Measurements from ENCODE around the gene TMEM158.

Gene TMEM158

DNA sequence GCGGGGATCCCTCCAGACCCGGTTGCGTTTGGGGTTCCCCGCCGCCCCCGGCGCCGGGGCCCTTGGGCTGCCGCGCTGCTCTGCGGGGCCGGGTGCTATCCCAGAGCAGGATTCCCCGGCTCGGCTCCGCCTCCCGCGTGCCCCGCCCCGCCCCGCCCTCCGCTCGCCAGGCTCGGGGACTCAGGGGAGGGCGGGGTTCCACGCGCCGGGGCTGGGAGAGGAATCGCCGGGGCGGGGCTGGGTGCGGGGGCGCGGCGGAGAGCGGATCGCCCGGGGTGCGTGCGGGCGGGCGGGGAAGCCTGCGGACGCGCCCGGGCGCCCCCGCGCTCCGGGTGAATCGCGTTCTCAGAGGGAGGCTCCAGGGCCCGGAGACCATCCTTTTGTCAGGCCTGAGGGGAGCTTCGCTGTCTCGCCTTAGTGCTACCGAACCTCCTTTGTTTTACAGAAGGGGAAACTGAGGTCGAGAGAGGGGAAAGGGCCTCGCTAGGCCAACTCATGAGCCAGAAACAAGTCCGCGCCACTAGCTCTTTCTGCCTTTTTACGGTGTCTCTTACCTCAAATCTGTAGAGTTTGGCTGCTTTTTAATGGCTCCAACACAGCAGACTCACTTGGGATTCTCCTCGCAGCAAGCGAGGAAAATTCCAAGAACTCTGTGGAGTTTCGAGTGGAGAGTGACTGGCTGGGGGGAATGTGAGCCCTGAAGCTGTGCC lies at the start of gene TMEM158:
Gene TMEM158 (minus strand): TSS at position 82 of the 710 bp plus-strand sequence. CDS start 260 bp downstream, outside the sequence.
- peak; percentile 64 for DNase-seq

DNA sequence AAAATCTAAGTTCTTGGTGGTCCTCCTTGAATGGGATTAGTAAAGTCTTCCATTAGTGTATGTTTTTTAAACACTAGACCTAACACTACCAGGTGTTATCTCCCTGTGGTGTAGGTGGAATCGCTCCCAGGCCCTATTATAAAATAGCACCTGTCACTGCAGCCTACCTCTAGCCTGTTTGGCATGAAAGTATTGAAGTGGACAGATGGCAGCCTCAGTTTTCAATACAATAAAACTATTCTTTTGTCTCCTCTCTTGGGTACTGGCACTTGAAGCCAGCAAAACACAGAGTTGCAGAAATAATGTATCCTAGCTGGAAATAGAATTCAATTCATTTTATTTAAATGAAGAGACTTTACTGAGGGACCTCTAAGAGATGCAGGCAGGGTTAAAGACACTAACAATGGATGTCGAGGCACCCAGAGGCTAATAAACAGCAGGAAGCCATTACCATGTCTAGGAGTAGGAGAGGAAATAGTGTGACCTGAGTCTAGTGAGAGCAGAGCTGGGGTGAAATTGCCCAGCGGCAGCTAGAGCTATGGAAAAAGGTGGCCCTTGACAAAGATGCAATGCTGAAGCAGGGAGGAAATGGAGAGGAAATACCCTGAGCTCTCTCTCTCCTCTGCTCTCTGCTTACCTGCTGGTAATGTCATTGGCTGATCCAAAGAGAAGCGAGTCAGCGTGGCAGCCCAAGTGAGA lies 49.1 kb upstream of the TMEM158 start:
- DNase-seq, result no peak

DNA sequence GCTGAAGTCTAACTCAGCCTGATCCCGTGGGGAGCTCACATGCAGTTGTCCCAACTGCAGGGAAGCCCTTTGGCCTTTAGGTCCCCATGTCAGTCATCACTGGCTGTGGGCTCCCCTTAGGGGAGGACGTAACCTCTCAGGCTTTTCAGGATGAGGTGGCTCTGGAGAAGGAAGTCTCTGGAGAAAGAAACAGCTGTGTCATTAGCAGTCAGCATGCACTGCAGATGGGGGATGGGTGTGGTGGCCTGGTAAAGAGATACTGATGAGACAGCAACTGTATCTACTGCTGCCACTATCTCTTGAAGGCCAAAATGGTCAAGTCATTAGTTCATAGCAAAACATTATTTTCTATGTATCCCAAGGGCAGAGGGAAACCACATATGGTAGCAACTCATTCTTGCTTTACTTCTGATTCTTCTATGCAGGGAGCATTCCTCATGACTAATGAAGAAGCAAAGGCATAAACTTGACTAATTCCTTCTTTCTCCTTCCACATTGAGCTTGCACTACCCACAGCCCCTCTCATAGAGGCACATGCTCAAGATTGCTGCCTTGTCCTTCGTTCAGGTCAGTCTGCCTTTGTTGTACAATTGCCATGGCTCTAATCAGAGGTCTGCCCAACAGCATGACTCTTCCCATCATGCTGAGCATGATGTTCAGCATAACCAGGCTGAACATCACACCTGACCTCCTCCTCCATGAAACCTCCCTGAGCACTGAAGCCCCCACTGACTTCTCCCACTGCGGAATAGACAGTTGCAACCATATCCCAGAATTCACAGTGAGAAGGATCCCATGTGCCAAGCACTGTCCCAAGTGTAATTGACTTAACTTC lies 47.8 kb upstream of the TMEM158 start:
- no peak for DNase-seq

DNA sequence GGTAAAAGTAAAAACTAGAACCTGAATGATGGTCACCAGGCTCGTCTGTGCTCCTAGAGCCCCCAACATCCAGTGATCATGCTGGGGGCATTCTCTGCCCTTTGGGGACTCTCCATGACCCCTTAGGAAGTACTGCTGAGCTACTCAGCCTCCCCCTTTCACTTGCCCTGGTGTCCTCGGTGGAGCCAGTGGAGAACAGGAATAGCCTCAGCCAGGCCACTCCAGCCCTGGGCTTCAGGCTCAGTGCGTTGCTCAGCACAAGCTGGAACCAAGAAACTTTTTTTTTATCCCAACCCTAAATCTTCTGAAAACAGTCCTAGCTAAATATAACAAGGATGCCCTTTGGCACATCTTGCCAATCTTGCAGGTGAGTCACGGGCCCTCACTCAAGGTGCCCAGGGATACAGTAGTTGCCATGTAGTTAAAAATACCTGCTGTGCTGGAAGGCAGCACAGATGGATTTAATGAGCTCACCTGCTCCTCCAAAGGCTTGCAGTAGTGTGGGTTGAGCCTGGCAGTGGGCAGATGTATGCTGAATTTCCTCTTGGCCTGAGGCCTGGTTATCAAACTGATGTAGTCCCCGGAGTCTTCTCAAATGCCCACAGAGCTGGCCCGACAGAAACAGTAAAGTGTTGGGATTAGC lies 46.9 kb upstream of the TMEM158 start:
- DNase-seq, result no peak

DNA sequence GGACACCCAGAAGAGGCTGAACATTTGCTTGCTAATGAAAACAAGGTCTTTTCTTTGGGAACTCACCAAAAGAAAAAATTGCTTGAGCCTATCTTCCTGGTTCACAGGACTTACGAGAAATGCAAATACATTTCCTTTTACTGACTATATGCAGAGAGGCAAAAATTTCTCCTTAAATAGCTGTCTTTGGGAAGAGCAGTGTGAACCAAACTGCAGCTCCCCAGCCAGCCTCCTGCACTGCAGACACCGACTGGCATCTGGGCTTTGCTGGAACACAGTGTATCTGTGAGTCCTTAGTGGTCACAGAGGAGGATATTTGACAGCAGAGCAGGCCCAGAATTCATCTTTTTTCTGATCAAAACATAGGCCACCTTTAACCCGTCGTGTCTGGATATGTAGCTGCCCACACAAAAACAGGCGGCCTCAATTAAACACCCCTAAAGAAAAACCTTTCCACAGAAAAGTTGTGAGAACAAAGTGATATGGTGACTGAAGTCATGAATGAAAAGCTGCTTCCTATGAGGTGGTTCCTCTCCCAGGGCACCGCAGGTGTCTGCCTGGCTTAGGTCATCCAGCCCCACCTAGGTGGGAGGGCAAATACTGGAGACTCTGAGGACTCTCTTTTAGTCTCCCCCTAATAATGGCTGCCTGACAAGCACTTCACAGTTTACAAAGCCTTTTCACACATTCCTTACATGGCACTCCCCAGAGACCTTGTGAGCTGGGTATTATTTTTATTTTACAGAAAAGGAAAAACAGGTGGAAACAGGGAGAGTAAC lies 46.1 kb upstream of the TMEM158 start:
- DNase-seq, result no peak

DNA sequence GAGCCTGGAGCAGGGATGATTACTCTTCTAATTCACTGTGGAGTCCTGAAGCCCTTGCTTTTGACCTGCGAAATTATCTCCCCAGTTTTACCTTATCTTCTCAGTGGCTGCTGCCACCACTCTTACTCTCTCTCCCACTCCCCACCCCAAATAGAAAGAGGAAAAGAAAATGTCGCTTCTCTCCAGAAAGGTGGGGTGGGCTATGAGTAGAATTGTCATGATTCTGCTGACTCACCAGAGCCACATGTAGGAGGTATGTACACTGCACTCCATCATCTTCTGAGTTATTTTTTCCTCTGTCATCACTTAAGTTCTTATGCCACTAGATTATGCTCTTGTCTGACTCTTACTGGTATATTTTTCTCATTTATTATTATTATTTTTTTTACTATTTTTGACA lies 43.9 kb upstream of the TMEM158 start:
- DNase-seq, result no peak

DNA sequence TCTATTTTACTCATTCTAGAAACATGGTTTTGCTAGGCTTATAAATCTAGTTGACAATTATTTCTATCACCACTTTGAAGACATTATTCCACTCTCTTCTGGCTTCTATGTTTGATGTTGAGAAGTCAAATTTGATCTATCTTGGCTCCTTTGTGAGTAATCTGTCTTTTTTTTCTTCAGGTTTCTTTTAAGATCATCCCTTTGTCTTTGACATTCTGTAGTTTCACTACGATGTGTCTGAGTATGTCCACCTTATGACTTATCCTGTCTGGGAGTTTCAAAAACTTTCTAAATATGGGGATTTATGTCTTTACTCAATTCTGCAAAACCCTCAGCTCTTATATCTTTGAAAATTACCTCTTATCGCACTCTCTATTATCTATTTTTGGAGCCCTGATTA lies 41.0 kb upstream of the TMEM158 start:
- DNase-seq, result no peak

DNA sequence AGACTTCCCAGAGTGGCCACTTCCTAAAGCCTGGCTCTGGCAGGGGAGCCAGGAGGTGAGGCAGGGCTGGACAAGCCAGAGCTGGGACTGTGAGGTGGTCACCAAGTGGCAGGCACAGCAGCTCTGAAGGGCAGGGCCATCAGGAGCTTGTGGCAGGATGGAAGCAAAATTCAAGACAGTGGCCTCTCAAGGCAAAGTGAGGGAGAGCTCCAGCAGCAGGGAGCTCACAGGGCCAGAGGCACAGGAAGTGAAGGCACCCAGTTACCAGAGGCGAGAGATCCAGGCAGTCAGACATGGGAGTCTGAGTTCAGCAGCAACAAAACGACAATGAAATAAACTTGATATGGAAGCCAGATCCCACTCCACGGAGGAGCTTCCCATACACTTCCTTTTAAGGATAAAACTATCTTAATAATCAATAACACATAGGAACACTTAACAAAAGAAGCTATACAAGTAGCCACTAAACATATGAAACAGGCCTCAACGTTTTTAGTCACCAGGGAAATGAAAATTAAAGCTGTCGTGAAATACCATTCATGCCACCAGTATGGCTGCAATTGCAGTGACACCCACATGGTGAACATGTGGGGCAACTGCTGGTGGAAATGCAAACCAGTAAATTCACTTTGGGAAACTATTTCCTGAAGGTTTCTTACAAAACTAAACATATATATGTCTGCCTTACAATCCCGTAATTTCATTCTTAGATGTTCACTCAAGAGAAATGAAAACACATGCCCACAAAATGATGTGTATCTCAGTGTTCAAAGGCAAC lies 35.4 kb upstream of the TMEM158 start:
- no peak for DNase-seq

DNA sequence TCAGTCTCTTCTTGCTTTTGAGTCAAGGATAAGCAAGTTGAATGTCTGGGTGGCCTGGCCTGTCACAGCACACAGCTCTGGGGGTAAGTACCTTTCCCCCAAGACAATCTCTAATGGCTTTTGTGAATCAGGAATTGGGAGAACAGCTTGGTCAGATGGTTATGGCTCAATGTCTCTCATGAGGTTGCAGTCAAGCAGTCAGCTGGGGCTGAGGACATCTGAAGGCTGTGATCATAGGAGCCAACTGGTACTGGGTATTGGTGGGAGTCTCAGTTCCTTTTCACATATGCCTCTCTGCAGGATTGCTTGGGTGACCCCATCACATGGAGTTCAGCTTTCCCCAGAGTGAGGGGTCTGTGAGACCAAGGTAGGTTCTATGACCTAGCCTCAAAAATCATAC lies 33.0 kb upstream of the TMEM158 start:
- no peak for DNase-seq

DNA sequence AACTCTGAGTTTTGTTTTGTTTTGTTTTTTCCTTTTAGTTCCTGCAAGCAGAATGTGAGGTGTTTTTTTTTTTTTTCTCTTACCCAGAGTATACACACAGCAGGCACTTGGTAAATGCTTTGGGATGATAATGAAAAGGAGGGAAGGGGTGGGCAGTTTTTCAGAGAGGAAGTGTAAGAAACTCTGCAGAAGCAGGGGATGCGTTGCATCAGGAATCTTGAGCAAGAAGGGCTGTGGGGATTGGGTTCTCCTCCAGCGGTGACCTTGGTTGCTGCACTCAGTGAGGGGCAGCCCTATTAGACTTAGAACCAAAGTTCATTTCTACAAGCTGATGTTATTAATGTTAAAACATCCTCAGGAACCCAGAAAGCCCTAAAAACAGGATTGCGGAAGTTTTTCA lies 32.2 kb upstream of the TMEM158 start:
- no peak for DNase-seq

DNA sequence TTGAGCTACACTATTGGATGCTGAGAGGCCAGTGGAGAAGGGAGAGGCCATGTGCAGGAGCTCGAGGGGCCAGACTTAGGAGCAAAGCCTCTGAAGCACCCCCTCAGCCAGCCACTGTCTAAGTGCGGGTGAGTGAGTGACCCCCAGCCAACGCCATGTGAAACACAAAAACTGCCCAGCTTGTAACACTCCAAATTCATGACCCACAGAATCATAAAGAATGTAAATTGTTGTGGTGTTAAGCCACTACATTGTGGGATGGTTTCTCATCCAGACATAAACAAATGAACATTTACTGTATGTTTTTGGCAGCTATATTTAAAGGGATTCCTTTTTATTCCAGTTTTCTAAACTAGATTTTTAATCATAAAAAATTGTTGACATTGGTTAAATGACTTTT lies 27.2 kb upstream of the TMEM158 start:
- no peak for DNase-seq

DNA sequence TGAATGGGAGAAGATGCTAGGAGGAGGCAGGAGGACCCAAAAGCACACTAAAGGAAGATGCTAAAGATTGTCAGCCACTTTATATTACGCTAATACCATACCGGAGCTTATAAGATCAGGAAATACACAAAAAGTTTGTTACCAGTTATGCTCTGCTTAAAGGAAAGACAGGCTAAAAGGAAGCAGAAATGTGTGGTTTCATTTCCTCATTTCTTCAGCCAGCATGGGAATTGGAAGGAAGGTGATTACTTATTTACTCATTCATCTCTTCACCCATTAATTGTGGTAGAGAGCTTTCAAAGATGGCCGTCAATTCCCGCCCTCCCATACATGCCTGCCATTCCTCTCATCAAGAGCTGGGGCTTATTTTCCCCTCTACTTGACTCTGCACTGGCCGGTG lies 26.7 kb upstream of the TMEM158 start:
- DNase-seq, result no peak

DNA sequence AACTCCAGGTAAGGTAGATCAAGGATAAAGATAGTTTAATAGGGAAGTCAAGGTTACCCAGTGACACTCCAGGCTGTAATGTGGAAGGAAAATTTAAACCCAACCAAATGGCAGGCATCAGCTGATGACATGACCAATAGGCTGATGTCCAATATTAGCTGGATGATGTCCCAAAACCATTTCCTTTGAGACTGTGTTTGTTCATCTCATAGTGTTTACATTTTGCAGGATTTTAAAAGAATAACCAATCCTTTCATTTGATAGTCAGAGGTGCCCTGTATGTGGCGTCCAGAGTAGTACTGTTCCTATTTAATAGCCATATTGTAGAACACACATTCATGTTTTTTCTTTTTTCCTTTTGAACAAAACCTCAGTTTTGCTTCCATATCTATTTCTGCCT lies 23.3 kb upstream of the TMEM158 start:
- DNase-seq, result no peak

DNA sequence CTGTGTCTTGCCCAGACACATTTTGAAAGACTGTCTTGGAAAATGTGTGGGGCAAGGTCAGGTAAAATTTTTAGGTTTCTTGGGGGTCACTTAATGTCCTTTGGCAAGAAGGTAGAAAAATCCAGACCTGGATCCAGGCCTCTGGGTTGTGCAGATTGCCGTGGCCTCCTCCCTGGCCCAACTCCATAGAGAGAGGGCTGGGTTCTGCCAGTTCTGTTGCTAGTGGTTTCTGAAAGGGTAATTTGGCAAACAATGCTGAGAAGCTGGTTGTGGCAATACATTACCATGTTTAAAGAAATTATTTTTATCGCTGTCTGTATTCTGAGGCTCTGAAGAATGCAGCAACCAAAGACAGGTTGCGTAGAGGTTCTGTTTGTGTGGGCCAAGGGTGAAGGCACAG lies 20.2 kb upstream of the TMEM158 start:
- DNase-seq, result no peak

DNA sequence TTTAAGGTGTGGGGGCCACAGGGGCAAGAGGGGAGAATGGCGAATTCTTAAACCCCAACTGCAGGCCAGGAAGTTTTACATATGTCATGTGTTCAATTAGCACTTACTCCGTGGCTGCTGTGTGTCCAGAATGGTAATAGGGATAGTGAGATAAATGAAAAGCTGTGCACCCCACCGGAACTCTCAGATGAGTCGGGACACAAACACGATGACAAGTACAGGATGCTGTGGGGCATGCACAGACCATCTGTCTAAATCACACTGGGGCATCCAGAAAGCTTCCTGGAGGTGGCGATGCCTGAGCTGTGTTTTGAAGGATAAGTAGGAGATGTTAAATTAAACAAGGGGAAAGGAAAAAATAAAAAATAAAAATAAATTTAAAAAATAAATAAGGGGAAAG lies 18.3 kb upstream of the TMEM158 start:
- no peak for DNase-seq

DNA sequence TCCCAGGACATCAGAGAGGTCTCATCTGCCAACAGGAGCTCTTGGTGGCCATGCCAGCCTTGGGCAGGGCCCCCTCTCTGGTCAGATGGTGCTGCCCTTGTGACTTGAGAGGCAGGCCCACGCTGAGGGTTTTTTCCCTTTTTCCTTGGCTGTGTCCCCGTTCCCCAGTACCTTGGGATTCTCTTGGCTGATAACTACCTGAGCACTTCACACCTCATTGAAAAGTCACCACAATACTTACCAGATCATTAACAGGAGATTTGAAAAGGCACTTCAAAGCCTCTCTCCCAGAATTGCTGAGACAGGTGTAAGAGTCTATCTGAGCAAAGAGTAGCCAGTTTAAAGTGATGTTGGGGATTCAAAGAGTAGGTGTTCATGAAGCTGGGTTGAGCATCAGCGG lies 15.1 kb upstream of the TMEM158 start:
- DNase-seq, result no peak

DNA sequence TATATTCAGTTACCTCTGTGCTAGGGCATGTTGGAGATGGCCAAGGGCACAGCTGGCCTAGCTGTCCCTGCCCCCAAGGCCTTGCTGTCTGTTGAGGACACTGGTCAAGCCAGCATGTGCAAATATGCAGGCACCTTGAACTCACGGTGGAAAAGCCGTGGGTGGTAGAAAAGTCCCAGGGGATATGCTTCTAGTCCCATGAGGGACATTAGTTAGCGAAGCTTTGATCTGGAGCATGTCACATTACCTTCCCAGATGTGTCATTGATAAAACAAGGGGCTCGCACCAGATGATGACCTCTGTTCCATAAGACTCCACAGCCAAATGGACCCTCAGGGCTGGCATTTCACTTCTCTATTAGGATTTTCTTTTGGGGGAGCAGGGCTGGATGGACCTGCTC lies 14.2 kb upstream of the TMEM158 start:
- no peak for DNase-seq

DNA sequence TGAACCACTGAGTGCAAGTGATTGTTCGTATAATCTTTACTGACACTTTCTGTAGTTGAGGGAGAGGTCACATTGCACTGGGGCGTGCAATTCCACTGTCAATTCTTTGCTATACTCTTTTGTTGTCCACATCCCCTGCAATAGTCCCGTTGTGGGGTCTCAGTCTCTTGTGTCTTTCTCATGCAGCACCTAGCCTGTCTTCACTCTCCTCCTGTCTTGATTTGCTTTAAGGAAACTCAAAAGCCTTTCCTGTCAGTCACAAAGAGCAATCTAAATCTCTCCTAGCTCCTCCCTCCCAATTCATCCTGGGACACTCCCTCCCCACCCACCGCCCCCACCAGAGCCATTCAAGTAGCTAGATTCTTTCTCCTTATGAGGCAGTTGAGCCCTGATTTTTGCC lies 13.2 kb upstream of the TMEM158 start:
- no peak for DNase-seq

DNA sequence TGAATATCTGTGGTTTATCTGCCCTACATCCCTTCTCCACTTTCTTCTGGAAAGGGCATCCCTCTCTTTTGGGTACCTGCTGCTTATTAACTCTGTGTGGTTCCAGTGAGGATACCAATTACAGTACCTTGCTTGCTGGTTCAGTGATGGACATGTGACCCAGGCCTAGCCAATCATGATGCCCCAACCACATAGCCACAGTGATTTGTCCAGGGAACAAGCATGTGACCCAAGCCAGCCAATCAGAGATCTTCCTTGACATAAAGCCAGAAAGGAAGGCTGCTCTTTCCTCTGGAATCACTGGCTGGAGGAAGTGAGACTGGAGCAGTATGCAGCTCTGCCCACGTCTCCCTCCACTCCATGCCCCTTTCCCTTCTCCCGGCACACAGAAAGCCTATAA lies 10.9 kb upstream of the TMEM158 start:
- DNase-seq, result no peak

DNA sequence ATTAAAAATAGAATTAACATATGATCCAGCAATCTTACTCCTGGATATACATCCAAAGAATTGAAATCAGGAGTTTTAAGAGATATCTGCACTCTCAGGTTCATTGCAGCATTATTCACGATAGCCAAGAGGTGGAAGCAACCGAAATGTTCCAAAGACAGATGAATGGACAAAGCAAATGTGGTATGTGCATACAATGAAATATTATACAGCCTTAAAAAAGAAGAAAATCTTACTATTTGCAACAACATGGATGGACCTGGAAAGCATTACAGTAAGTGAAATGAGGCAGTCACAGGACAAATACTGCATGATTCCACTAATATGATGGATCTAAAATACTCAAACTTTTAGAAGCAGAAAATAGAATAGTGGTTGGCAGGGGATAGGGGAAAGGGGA lies 9.3 kb upstream of the TMEM158 start:
- DNase-seq, result no peak

DNA sequence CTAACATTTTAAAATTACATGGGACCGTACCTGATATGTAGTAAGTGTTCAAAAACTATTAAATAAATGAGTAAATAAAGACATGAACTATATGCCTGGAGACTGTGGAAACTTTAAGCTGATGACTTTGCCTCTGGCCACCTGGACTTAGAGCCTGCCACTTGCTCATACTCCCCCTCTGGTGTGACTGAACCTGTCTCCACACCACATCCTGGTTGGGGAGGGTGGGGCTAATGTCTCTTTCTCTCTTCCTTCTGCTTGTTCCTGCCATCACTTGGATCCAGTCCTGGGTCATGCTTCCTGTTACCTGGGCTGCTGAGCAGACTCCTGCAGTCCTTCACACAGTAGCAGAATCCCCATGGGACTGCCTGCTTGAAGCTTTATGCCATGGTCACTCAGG lies 8.2 kb upstream of the TMEM158 start:
- no peak for DNase-seq

DNA sequence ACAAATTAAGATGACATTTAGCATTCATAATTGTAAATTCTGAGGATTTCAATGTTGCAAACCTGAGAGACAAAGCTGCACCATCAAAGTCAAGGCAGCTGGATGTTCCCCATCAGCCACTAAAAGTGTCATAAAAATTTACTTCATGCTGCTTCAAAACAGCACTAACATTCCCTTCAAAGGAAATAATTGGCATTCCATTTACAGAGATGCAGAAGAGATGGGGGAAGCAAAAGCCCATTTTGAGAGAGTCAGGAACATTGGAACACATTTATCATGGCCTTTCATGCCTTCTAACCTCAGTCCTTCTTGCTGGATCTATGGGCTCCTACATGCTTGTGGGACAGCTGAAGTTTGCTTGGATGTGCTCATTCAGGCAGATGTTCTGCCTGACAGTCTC lies 6.4 kb upstream of the TMEM158 start:
- DNase-seq, result no peak
